Progenitor cell of endocrine pancreas (in vitro differentiated cells): ENCODE data around the gene ZDHHC5. TPM values are rescaled to one million over a fixed set of nuclear protein-coding genes. Genes with fewer than 3 reads are reported as not detected.
"Not testable (repeated sequence)": the region's sequence is repeated elsewhere in the genome, so short reads cannot be mapped to it uniquely, and the experiment has no call there.

Experiments used
- DNase-seq: peaks from one replicate; pipeline ENCODE4 v3.0.0; 2021; ENCODE audit warnings: low spot score; ENCODE audit not compliant: unreplicated experiment
- H3K27ac Mint-ChIP-seq: 2 replicates; pipeline ENCODE4 v1.8.0; 2021; ENCODE audit warnings: mild to moderate bottlenecking, moderate library complexity, mixed read lengths
- H3K27me3 Mint-ChIP-seq: 2 replicates; pipeline ENCODE4 v1.8.0; 2021; ENCODE audit warnings: mixed read lengths
- H3K36me3 Mint-ChIP-seq: 2 replicates; pipeline ENCODE4 v1.8.0; 2022; ENCODE audit warnings: mixed read lengths; ENCODE audit not compliant: insufficient read depth
- H3K4me1 Mint-ChIP-seq: 2 replicates; pipeline ENCODE4 v1.8.0; 2021; ENCODE audit warnings: low read depth, mixed read lengths
- H3K4me3 Mint-ChIP-seq: 2 replicates; pipeline ENCODE4 v1.8.0; 2021; ENCODE audit warnings: low read depth, mild to moderate bottlenecking, moderate library complexity, mixed read lengths
- H3K9me3 Mint-ChIP-seq: 2 replicates; pipeline ENCODE4 v1.8.0; 2021; ENCODE audit warnings: low read depth, mixed read lengths
- CTCF ChIP-seq: fragments of 200-600 bp; sonication (generic); IDR thresholded peaks from one replicate; pipeline ENCODE4 v1.5.0; 2021; ENCODE audit warnings: antibody characterized with exemption, mild to moderate bottlenecking; ENCODE audit not compliant: unreplicated experiment
- total RNA-seq: library from RNA; stranded (reverse); gene quantifications from 2 replicates; pipeline ENCODE4 v1.2.1, GENCODE V29; 2021

The ZDHHC5 gene
- total RNA-seq, 1 donor from 2014 or later, result 56.7 TPM

DNA sequence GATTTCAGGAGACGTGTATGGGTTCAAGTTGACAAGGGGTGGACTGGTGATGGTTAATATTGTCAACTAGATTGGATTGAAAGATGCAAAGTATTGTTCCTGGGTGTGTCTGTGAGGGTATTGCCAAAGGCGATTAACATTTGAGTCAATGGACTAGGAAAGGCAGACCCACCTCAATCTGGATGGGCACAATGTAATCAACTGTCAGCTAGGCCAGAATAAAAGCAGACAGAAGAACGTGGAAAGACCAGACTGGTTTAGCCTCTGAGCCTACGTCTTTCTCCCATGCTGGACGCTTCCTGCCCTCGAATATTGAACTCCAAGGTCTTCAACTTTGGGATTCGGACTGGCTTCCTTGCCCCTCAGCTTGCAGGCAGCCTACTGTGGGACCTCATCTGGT, 16.5 kb upstream of the ZDHHC5 start:
- no peak for TF ChIP-seq CTCF
- H3K27me3 Mint-ChIP-seq, result peaks cover 3% of the 10 kb centered on the region
- no peaks in the 10 kb centered on the region for H3K36me3 Mint-ChIP-seq
- no peak for DNase-seq
- peaks cover 47% of the 10 kb centered on the region for H3K4me1 Mint-ChIP-seq
- H3K9me3 Mint-ChIP-seq, result no peaks in the 10 kb centered on the region
- no peak overlapping the region for H3K4me3 Mint-ChIP-seq
- peak overlapping the region; percentile 45 for H3K27ac Mint-ChIP-seq

DNA sequence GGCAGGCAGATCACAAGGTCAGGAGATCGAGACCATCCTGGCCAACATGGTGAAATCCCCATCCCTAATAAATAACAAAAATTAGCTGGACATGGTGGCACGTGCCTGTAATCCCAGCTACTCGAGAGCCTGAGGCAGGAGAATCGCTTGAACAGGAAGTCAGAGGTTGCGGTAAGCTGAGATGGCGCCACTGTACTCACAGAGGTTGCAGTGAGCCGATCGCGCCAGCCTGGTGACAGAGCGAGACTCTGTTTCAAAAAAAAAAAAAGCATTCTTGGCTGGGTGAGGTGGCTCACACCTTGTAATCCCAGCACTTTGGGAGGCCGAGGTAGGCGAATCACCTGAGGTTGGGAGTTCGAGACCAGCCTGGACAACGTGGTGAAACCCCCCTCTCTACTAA, 15.7 kb upstream of the ZDHHC5 start:
- H3K9me3 Mint-ChIP-seq, H3K4me3 Mint-ChIP-seq, H3K27me3 Mint-ChIP-seq, H3K36me3 Mint-ChIP-seq, H3K27ac Mint-ChIP-seq, DNase-seq: not testable (repeated sequence)
- H3K4me1 Mint-ChIP-seq, result peaks cover 43% of the 10 kb centered on the region

DNA sequence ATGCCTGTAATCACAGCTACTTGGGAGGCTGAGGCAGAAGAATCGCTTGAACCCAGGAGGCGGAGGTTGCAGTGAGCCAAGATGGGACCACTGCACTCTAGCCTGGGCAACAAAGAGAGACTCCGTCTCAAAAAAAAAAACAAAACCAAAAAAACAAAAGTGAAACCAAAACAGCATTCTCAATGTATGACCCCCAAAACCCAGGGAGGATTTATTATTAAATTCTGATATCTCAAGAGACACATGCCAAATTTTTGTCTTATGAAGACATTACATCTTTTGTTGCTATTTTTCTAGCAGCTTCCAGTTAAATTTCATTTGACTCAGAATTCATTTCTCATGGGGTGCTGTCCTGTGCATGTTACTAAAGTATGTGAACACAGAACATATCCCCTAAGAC, 15.3 kb upstream of the ZDHHC5 start:
- H3K27ac Mint-ChIP-seq, result no peak overlapping the region
- no peak for DNase-seq
- peaks cover 3% of the 10 kb centered on the region for H3K27me3 Mint-ChIP-seq
- H3K4me3 Mint-ChIP-seq, result no peak overlapping the region
- no peak for TF ChIP-seq CTCF
- no peaks in the 10 kb centered on the region for H3K9me3 Mint-ChIP-seq
- peaks cover 1% of the 10 kb centered on the region for H3K36me3 Mint-ChIP-seq
- peaks cover 41% of the 10 kb centered on the region for H3K4me1 Mint-ChIP-seq

DNA sequence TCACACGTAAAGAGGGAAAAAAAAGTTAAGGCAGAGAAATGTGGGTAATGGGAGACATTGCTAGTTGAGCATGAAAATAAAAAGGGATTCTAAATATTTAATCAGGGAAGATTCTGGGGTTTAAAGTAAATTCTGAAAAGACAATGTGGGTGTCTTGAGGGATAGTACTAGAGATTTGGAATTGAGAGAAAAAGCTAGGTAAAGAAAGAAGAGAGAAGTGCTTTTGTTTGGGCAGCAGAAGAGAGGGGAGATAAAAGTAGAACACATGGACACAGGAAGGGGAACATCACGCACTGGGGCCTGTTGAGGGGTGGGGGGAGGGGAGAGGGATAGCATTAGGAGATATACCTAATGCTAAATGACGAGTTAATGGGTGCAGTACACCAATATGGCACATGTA, 14.8 kb upstream of the ZDHHC5 start:
- no peak for DNase-seq
- peaks cover 39% of the 10 kb centered on the region for H3K4me1 Mint-ChIP-seq

DNA sequence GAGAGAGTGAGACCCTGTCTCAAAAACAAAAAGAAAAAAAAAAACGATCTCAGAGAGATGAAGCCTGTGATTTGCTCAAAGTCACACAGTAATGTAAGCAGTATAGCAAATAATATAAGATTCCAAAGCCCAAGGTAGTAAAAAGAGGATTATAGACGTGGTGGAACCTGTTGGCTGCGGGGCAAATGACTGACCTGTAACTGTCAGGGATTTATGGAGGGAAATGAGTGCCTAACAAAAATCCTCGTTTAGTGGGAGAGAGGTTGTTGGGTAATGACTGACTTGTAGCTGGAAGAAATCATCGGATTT, 11.1 kb upstream of the ZDHHC5 start:
- Mint-ChIP-seq H3K9me3 (no peaks in the 10 kb centered on the region), H3K27ac (peak overlapping the region; percentile 92), H3K4me1 (peaks cover 17% of the 10 kb centered on the region), H3K4me3 (peak overlapping the region; percentile 99), H3K27me3 (peaks cover 3% of the 10 kb centered on the region), H3K36me3 (peaks cover 7% of the 10 kb centered on the region)
- DNase-seq, result no peak
- TF ChIP-seq CTCF, result no peak

More for the DNA sequence above, 14.8 kb upstream of the ZDHHC5 start:
- Mint-ChIP-seq H3K4me3 (no peak overlapping the region), H3K27me3 (peaks cover 3% of the 10 kb centered on the region), H3K9me3 (no peaks in the 10 kb centered on the region), H3K36me3 (peaks cover 2% of the 10 kb centered on the region), H3K27ac (no peak overlapping the region)
- no peak for TF ChIP-seq CTCF

DNA sequence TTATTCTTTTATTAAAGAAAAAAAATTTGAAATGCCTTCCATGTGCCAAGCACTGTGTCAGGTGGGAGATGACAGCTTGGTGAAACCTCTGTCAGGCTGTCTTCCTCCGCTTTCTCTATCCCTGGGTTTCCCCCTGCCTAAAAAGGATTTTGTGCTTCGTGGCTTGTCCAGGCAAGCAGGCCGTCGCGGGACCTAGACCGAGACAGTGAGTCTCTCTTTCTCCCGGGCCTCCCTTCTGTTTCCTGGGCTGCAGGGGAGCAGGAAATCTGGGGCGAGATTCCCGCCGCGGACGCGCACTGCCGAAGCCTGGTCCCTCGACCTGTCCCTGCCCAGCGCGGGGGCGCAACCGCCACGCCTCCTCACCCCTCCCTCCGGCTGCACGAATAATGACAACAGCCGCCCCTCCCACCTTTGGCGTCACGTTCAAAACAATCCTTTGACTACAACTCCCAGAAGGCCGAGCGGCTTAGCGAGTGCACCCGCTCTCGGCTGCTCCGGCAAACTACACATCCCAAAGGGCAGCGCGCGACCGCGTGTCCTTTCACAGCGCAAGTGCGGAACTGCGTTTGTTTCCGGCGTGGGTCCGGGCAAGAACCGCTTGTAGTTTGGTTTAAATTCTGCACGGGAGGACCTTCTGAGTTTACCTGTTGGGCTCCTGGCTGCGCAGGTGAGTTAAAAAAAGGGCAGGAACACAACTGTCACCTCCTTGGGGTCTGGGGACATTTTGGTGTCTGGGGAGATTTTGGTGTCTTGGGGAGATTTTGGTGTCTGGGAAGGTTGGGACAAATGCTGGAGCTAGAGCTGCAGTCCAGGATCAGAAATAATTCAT, 10.5 kb upstream of the ZDHHC5 start, which contains the start of gene CLP1:
Gene CLP1, plus strand, starts transcription at position 569 of the 829 bp plus-strand sequence. CDS start 1,715 bp downstream, outside the sequence.
- Mint-ChIP-seq H3K9me3 (no peaks in the 10 kb centered on the region), H3K27me3 (peaks cover 3% of the 10 kb centered on the region), H3K4me3 (peak within 1 kb of the TSS; percentile 99), H3K4me1 (peaks cover 17% of the 10 kb centered on the region), H3K27ac (peak within 1 kb of the TSS; percentile 95), H3K36me3 (peaks cover 10% of the 10 kb centered on the region)
- DNase-seq, result peak; percentile 96
- no peak for TF ChIP-seq CTCF
